Smooth muscle cell (in vitro differentiated cells): ENCODE data around the gene ARVCF. TPM values are rescaled to one million over a fixed set of nuclear protein-coding genes. Genes with fewer than 3 reads are reported as not detected.

ENCODE experiments used
- DNase-seq: peaks from one replicate; lab custom pipeline; 2025; ENCODE audit not compliant: unreplicated experiment; lab: John Stamatoyannopoulos, UW
- H2AFZ ChIP-seq: fragments of 200-600 bp; sonication (generic); 2 replicates; pipeline ENCODE4 v1.6.0; 2016; ENCODE audit warnings: antibody characterized with exemption, low read depth, mild to moderate bottlenecking
- H3F3A ChIP-seq: fragments of 200-600 bp; sonication (generic); 2 replicates; pipeline ENCODE4 v1.6.0; 2017; ENCODE audit warnings: antibody characterized with exemption, low read depth
- H3K27ac ChIP-seq: fragments of 200-600 bp; sonication (generic); 2 replicates; pipeline ENCODE4 v1.5.1; 2016; ENCODE audit warnings: low read depth, mild to moderate bottlenecking
- H3K27me3 ChIP-seq: fragments of 200-600 bp; sonication (generic); 2 replicates; pipeline ENCODE4 v1.6.1; 2016; ENCODE audit warnings: low read depth, mild to moderate bottlenecking
- H3K36me3 ChIP-seq: fragments of 200-600 bp; sonication (generic); 2 replicates; pipeline ENCODE4 v1.5.1; 2016; ENCODE audit warnings: low read depth
- H3K4me1 ChIP-seq: fragments of 200-600 bp; sonication (generic); 2 replicates; pipeline ENCODE4 v1.5.1; 2016; ENCODE audit warnings: low read depth
- H3K4me2 ChIP-seq: fragments of 200-600 bp; sonication (generic); 2 replicates; pipeline ENCODE4 v1.6.0; 2016; ENCODE audit warnings: mild to moderate bottlenecking
- H3K4me3 ChIP-seq: fragments of 200-600 bp; sonication (generic); 2 replicates; pipeline ENCODE4 v1.5.1; 2016; ENCODE audit warnings: mild to moderate bottlenecking
- H3K79me2 ChIP-seq: fragments of 200-600 bp; sonication (generic); 2 replicates; pipeline ENCODE4 v1.6.0; 2016; ENCODE audit warnings: low read depth, mild to moderate bottlenecking
- H3K9ac ChIP-seq: fragments of 200-600 bp; sonication (generic); 2 replicates; pipeline ENCODE4 v1.6.0; 2016; ENCODE audit warnings: low read depth
- H3K9me3 ChIP-seq: fragments of 200-600 bp; sonication (generic); replicated peaks from 2 replicates; pipeline ENCODE4 v1.5.1; 2016; ENCODE audit warnings: low read depth
- H4K20me1 ChIP-seq: fragments of 200-600 bp; sonication (generic); 2 replicates; pipeline ENCODE4 v1.6.0; 2016; ENCODE audit warnings: low read depth
- CTCF ChIP-seq: fragments of 200-600 bp; sonication (generic); IDR thresholded peaks from 2 replicates; pipeline ENCODE4 v1.5.1; 2017; ENCODE audit warnings: borderline replicate concordance, mild to moderate bottlenecking, antibody characterized with exemption; ENCODE audit not compliant: insufficient read depth, poor library complexity, severe bottlenecking
- WGBS: methylation state at CpG from one replicate; pipeline ENCODE4 v1.1.7; 2016; ENCODE audit warnings: low lambda C conversion rate; 5-methylcytosine and 5-hydroxymethylcytosine counted together
- polyA plus RNA-seq: library from polyadenylated mRNA; unstranded; fragments of >200 nt; fragmentation: Nextera tagmentation; extraction: Ambion mirVana; gene quantifications from 2 replicates; pipeline ENCODE4 v1.2.1, GENCODE V29; 2016
- total RNA-seq: library from RNA; depleted of rRNA; stranded (reverse); fragments of >200 nt; gene quantifications from 2 replicates; pipeline ENCODE4 v1.2.3, GENCODE V29; 2014

ARVCF gene
- total and polyA plus RNA-seq, 2 experiments from 2014 or later = 5.4 to 10.6 TPM

GRCh38 chr22:19974935-19975706 is 41.5 kb downstream of the ARVCF start:
- Histone ChIP-seq H3K27ac (no peak overlapping the region), H3K4me2 (no peak overlapping the region), H4K20me1 (no peaks in the 10 kb centered on the region), H3K36me3 (no peaks in the 10 kb centered on the region), H3K4me3 (no peak overlapping the region), H3K9ac (no peak overlapping the region), H3K4me1 (peaks cover 6% of the 10 kb centered on the region), H2AFZ (no peak overlapping the region), H3K9me3 (no peaks in the 10 kb centered on the region), H3K79me2 (no peaks in the 10 kb centered on the region), H3K27me3 (no peaks in the 10 kb centered on the region), H3F3A (no peaks in the 10 kb centered on the region)
- 88% methylated on average over 13 of the region's 13 CpGs for WGBS
- no peak for TF ChIP-seq CTCF
- DNase-seq = no peak

- DNase-seq = no peak
- Histone ChIP-seq H3K9ac (no peak overlapping the region), H4K20me1 (no peaks in the 10 kb centered on the region), H3K79me2 (no peaks in the 10 kb centered on the region), H3K4me1 (peaks cover 6% of the 10 kb centered on the region), H3K9me3 (no peaks in the 10 kb centered on the region), H3K4me3 (no peak overlapping the region), H3K27me3 (no peaks in the 10 kb centered on the region), H3K27ac (no peak overlapping the region), H2AFZ (no peak overlapping the region), H3K36me3 (no peaks in the 10 kb centered on the region), H3K4me2 (no peak overlapping the region), H3F3A (no peaks in the 10 kb centered on the region)
- WGBS = 81% methylated on average over 11 of the region's 11 CpGs
- no peak for TF ChIP-seq CTCF
Measured at GRCh38 chr22:19974268-19974861, 42.3 kb downstream of the ARVCF start.

- H3K79me2 ChIP-seq = no peaks in the 10 kb centered on the region
- H3K4me1 ChIP-seq = peaks cover 6% of the 10 kb centered on the region
- H3K4me2 ChIP-seq = no peak overlapping the region
- 95% methylated on average over 46 of the region's 46 CpGs for WGBS
- no peaks in the 10 kb centered on the region for H3F3A ChIP-seq
- no peak for DNase-seq
- H3K27ac ChIP-seq = no peak overlapping the region
- no peaks in the 10 kb centered on the region for H3K27me3 ChIP-seq
- TF ChIP-seq CTCF = no peak
- H3K4me3 ChIP-seq = no peak overlapping the region
- no peak overlapping the region for H3K9ac ChIP-seq
- no peaks in the 10 kb centered on the region for H3K9me3 ChIP-seq
- no peaks in the 10 kb centered on the region for H3K36me3 ChIP-seq
- H4K20me1 ChIP-seq = no peaks in the 10 kb centered on the region
- H2AFZ ChIP-seq = no peak overlapping the region
Measured at GRCh38 chr22:19973551-19974267, 42.9 kb downstream of the ARVCF start.
